HG02852 (cell line): ENCODE measurements around the gene ERLIN1.

Experiments
- ATAC-seq: cut with Tn5 transposase; IDR thresholded peaks from one replicate; pipeline ENCODE4 v1.9.1; 2021; ENCODE audit warnings: mild to moderate bottlenecking, moderate library complexity; ENCODE audit not compliant: unreplicated experiment

Gene ERLIN1

GRCh38 chr10:100185364-100186252, at the start of gene ERLIN1:
TSS of gene ERLIN1 (minus strand) at chr10:100186029. CDS start at chr10:100185626, 403 bp downstream.
- peak; percentile 83 for ATAC-seq

GRCh38 chr10:100232101-100232500, 46.3 kb upstream of the ERLIN1 start:
- ATAC-seq = no peak

GRCh38 chr10:100229819-100230422, 44.1 kb upstream of the ERLIN1 start:
- ATAC-seq = no peak

- no peak for ATAC-seq
Measured at GRCh38 chr10:100223879-100224278, 38.0 kb upstream of the ERLIN1 start.

- ATAC-seq = no peak
Measured at GRCh38 chr10:100222529-100222928, 36.7 kb upstream of the ERLIN1 start.

GRCh38 chr10:100216006-100216405, 30.2 kb upstream of the ERLIN1 start:
- ATAC-seq = no peak

GRCh38 chr10:100209303-100209702, 23.5 kb upstream of the ERLIN1 start:
- no peak for ATAC-seq

GRCh38 chr10:100208276-100208675, 22.4 kb upstream of the ERLIN1 start:
- ATAC-seq = no peak

- no peak for ATAC-seq
Measured at GRCh38 chr10:100204370-100204769, 18.5 kb upstream of the ERLIN1 start.

- no peak for ATAC-seq
Measured at GRCh38 chr10:100201549-100201948, 15.7 kb upstream of the ERLIN1 start.

GRCh38 chr10:100194711-100195110, 8.9 kb upstream of the ERLIN1 start:
- no peak for ATAC-seq

GRCh38 chr10:100192350-100192749, 6.5 kb upstream of the ERLIN1 start:
- ATAC-seq = no peak

GRCh38 chr10:100186253-100187212, 704 bp upstream of the ERLIN1 start:
- ATAC-seq = peak; percentile 47

- ATAC-seq = no peak
Measured at GRCh38 chr10:100184840-100185239, 989 bp downstream of the ERLIN1 start.

- no peak for ATAC-seq
Measured at GRCh38 chr10:100184426-100184825, 1.4 kb downstream of the ERLIN1 start.

GRCh38 chr10:100183481-100183880, 2.3 kb downstream of the ERLIN1 start:
- no peak for ATAC-seq

GRCh38 chr10:100182908-100183307, 2.9 kb downstream of the ERLIN1 start:
- ATAC-seq = no peak

- ATAC-seq = no peak
Measured at GRCh38 chr10:100182281-100182680, 3.5 kb downstream of the ERLIN1 start.

GRCh38 chr10:100175875-100176274, 10.0 kb downstream of the ERLIN1 start:
- ATAC-seq = no peak

GRCh38 chr10:100174699-100175677, 10.8 kb downstream of the ERLIN1 start:
- peak; percentile 86 for ATAC-seq
